Left hindlimb (tissue), 1 donor: ENCODE data around the gene HTRA2.

Experiments
- DNase-seq: peaks from one replicate; pipeline ENCODE4 v3.0.0-alpha.2; 2018

The HTRA2 gene

DNA sequence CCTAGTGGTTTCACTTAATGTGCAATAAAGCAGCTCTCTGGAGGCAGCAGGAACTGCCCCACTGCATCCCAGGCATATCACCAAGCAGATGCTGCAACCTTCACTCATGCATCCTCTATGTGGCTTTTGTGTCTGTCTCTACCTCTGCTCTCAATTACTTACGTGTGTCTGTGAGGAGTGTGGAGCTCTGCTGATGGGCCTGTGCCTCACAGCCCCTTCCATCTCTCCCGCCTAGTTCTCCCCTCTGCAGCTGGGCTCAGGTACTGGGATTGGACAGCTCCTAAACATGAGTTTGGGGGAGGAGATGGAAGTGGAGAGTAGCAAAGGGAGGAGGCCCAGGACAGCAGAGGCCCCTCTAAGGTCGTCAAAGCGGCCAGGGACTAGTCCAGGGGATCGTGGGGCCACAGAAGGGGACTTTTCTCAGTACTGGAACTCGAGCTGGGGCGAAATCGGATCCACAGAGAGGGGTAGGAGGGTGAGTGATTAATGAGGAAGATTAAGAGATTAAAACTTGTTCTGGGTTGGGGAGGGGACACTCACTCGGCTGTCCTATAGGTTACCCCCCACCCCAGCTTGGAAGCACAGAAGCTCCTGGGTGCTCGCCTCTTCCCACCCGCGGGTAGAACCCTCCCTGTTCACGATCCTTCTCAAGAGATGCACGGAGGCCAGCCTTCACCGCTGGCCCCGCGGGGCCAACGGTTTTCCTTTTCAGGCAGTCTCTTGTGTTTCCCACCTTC, 28.2 kb upstream of the HTRA2 start:
- DNase-seq = no peak

DNA sequence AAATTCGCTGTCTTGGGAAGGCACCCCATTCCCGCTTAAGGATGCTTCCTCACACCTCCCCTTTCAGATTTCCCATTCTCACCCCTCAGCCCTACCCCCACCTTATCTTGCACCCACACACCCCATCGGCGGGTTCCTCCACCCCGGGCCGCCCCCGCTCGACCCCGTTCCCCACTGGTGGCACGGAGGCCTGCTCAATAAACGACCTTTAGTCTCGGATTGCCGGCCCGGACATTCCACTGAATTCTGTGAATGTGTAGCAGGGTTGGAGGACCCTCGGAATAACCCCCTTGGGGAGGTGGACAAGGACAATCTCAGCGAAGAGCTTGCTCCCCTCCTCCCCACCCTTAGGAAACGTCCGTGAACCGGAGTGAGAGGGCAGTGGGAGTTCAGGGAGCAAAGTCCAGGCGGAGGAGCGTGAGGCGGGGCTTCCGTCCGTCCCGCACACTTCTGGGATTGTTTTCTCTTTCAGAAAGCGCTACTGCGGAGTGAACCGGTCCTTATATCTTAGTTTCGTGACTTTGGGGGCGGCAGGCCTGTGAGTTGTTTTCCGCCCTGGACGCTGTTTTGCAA, 27.5 kb upstream of the HTRA2 start:
- no peak for DNase-seq

- DNase-seq = peak; percentile 76
Observed at GRCh38 chr2:74502720-74503505, 26.8 kb upstream of the HTRA2 start.

GRCh38 chr2:74503506-74504475, 25.9 kb upstream of the HTRA2 start:
- no peak for DNase-seq

DNA sequence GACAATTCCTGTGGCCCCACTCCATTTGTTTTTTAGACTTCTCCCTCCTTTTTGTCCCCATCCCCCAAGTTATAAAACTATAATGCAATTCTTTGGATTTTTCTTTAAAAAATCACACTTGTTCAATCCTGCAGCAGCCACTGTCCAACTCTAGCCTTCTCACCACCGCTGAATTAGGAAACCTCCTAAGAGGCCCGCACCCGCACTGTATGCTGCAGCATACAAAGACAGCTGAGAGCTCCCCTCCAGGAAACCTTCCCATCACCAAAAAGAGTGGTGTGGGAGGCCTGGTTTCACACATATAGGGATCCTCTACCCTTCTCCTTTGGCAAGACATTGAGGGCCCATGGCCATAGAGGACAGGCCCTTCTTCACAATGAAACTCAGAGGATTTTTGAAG, 25.1 kb upstream of the HTRA2 start:
- no peak for DNase-seq

- DNase-seq = no peak
Observed at GRCh38 chr2:74505448-74506246, 24.1 kb upstream of the HTRA2 start.

GRCh38 chr2:74507145-74507925, 22.4 kb upstream of the HTRA2 start, which contains the start of gene PCGF1:
Gene PCGF1 (minus strand): TSS chr2:74507695. CDS start chr2:74507668, 27 bp downstream.
- peak; percentile 99 for DNase-seq

GRCh38 chr2:74507926-74508520, 21.7 kb upstream of the HTRA2 start:
- DNase-seq = peak; percentile 67

DNA sequence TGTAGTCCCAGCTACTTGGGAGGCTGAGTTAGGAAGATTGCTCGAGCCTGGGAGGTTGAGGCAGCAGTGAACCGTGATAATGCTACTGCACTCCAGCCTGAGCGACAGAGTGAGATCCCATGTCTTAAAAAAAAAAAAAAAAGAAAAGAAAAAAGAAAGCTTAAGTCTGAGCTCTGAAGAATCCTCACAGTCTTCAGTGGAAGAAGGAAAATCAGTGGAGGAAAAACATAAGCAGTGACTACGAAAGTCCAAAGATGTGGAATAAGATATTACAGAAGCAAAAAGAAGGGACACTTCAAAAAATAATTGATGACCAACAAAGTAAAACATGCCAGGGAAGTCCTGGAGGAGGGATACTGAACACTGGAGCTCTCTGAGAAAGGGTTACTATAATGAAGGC, 19.5 kb upstream of the HTRA2 start:
- no peak for DNase-seq

DNA sequence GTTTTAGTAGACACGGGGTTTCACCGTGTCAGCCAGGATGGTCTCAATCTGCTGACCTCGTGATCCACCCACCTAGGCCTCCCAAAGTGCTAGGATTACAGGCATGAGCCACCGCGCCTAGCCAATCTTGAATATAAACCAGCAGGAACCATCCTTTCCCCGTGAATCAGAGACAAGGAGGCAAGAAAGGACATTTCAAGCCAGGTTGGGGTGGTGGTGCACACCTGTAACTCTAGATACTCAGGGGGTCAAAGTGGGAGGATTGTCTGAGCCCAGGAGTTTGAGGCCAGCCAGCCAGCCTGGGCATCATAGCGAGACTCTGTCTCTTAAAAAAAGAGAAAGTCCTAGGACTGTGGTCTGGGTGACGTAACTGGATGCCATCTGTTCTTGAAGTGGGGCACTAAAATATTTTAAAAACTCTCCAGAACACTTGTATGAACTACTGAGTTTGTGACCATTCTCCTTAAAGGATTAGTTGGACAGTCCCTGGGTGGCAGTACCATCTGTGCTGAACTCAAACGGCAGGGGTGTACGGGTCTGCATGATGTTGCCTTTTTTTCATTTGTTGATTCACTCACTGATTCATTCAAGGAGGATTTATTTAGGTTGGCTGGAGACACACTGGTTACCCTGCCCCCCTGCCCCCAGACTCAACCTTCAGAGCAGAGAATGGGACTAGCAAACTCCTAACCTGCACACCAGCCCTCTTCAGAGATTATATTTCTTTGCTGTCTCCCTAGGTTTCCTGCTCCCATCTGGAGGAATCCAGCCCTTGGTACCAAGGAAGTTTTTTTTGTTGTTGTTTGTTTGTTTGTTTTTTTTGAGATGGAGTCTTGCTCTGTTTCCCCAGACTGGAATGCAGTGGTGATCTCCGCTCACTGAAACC, 18.4 kb upstream of the HTRA2 start:
- DNase-seq = no peak

DNA sequence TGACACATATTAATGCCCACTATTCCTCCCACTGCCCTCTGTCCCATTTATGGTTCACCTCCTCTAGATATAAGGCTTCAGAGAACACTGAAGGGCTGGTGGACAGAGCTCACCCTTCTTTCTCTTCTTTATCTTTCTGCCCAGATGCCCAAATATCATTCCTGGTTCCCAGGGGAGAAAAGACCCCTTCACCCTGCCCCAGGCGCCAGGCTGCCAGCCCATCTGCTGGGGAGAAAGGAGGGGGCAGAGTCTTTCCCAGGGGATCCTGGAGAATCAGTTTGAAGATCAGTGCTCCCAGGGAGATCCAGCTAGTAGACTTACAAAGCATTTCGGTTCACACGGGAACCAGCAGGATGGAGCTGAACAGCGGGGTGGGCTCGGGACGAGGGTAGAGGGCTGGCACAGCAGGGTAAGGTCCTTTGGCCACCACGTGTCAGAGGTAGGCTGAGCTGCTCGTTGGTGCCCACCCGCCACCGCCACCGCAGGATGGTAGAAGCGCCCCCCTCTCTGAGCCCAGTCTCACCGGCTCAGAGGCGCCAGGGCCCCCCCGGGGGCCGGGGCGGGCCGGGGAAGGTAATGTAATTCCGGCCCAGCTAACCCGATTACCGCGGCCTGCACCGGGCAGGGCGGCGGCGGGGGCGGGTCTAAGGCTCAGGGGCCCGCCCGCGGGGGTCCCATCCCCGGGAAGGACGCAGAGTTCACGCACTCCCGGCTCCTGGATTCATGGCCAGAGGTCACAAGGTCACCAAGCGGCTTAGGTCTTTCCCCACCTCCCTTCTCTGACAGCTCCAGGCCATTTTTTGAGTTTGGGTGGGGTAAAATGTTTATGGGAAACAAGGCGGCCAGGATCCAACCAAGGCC, 16.8 kb upstream of the HTRA2 start:
- no peak for DNase-seq

DNA sequence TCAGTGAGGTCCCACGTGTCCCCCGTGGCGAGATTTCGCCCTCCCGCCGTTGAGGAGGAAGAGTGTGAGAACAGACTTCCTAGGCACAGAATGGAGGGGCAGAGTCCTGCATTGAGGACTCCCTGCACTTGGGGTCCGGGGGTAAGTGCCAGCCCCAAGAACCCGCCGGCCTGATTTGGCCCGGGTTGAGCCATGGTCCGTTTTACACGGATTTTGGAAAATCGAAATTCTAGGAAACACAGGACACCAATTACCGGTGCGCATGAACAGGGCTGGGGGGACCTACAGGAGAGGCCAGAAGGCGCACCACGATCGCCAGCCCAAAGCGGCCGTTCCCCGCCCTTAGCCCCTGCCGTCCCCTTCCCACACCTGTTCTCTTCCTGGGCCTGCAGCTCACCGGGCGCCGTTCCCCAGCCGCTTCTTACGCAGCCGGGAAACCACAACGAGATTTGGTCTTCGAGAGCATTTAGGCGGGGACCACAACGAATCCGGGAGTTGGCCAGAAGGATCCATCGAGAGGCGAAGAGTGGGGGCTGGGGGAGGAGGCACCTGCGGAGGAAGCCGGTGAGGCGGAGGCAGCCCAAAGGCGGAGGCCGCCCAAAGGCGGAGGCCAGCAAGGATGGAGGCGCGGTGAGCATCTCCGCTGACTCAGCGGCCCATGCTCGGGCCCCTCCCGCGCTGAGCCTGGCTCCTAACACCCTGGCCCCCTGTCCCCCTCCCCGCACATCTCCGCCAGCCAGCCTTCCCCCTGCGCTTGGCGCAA, 15.9 kb upstream of the HTRA2 start:
- no peak for DNase-seq

DNA sequence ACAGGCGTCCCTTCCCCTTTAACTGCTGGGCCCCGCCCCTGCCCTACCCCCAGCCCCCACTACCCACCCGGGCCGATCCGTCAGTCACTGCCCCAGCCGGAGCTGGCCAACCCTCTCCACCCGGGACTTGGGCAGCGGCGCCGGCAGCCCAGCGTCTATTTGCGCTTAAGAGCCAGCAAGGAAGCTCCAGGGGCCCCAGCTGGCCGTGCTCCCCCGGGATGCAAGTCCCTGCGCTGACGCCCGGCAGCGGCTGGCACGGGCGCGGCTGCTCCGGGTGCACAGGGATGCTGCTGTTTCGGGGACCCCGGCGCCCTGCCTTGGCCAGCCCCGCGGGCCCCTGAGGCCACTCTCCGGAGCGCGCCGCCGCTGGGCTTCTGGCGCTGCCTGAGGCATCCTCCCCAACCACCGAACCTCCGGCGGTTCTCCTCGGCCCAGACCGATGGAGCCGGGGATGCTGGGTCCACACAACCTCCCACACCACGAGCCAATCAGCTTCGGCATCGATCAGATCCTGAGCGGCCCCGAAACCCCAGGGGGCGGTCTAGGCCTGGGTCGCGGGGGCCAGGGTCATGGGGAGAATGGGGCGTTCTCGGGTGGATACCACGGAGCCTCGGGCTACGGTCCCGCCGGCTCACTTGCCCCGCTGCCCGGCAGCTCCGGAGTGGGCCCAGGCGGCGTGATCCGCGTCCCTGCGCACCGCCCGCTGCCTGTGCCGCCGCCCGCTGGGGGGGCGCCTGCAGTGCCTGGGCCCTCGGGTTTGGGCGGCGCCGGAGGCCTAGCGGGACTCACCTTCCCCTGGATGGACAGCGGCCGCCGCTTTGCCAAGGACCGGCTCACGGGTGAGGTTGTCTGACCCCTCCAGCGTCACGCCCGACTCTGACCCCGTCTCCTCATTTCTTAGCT, 15.1 kb upstream of the HTRA2 start, which contains the start of gene TLX2:
TLX2 (plus strand) TSS at position 83 of the 903 bp plus-strand sequence; CDS start at position 440, 357 bp downstream.
- DNase-seq = no peak

- no peak for DNase-seq
Observed at GRCh38 chr2:74515271-74515980, 14.3 kb upstream of the HTRA2 start.

DNA sequence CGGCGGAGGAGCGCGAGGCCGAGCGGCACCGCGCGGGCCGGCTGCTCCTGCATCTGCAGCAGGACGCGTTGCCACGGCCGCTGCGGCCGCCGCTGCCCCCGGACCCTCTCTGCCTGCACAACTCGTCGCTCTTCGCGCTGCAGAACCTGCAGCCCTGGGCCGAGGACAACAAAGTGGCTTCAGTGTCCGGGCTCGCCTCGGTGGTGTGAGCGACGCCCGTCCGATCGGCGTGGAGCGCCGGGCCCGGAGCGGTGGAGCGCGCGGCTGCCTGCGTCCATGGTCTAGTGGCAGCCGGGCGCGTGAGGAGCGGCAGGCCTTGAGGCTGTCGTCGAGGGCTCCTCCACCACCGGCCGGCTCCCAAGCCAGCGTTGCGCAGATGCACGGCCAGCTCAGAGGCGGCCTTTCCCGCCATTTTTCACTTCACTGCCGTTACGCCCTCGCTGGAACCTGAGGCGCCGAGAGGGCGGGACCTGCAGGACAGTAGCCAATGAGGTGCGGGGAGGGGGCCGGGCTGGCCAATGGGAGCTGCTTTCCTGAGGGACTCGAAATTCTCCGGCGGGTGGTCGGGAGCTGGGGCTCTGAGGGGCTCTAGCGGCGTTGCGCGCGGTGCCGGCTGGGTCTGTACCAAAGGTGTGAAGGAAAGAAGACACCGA, 13.6 kb upstream of the HTRA2 start:
- DNase-seq = peak; percentile 79
